ENCODE measurements around the gene KSR1.

GRCh38 chr17:27502526-27503324 is 46.5 kb downstream of the KSR1 start:
- TF ChIP-seq, protein P1, sequence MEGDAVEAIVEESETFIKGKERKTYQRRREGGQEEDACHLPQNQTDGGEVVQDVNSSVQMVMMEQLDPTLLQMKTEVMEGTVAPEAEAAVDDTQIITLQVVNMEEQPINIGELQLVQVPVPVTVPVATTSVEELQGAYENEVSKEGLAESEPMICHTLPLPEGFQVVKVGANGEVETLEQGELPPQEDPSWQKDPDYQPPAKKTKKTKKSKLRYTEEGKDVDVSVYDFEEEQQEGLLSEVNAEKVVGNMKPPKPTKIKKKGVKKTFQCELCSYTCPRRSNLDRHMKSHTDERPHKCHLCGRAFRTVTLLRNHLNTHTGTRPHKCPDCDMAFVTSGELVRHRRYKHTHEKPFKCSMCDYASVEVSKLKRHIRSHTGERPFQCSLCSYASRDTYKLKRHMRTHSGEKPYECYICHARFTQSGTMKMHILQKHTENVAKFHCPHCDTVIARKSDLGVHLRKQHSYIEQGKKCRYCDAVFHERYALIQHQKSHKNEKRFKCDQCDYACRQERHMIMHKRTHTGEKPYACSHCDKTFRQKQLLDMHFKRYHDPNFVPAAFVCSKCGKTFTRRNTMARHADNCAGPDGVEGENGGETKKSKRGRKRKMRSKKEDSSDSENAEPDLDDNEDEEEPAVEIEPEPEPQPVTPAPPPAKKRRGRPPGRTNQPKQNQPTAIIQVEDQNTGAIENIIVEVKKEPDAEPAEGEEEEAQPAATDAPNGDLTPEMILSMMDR (conservative IDR thresholded peaks at IDR 0.05) = no peak
- no peak for TF ChIP-seq EZH2 (IDR thresholded peaks at IDR 0.05; ENCODE audit: low read depth)
